Measurements from ENCODE around the gene PUM2. TPM values are rescaled to one million over a fixed set of nuclear protein-coding genes. Genes with fewer than 3 reads are reported as not detected.

Gene PUM2, protein sequence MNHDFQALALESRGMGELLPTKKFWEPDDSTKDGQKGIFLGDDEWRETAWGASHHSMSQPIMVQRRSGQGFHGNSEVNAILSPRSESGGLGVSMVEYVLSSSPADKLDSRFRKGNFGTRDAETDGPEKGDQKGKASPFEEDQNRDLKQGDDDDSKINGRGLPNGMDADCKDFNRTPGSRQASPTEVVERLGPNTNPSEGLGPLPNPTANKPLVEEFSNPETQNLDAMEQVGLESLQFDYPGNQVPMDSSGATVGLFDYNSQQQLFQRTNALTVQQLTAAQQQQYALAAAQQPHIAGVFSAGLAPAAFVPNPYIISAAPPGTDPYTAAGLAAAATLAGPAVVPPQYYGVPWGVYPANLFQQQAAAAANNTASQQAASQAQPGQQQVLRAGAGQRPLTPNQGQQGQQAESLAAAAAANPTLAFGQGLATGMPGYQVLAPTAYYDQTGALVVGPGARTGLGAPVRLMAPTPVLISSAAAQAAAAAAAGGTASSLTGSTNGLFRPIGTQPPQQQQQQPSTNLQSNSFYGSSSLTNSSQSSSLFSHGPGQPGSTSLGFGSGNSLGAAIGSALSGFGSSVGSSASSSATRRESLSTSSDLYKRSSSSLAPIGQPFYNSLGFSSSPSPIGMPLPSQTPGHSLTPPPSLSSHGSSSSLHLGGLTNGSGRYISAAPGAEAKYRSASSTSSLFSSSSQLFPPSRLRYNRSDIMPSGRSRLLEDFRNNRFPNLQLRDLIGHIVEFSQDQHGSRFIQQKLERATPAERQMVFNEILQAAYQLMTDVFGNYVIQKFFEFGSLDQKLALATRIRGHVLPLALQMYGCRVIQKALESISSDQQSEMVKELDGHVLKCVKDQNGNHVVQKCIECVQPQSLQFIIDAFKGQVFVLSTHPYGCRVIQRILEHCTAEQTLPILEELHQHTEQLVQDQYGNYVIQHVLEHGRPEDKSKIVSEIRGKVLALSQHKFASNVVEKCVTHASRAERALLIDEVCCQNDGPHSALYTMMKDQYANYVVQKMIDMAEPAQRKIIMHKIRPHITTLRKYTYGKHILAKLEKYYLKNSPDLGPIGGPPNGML
- 122 and 130 TPM in 2 replicates for total RNA-seq

DNA sequence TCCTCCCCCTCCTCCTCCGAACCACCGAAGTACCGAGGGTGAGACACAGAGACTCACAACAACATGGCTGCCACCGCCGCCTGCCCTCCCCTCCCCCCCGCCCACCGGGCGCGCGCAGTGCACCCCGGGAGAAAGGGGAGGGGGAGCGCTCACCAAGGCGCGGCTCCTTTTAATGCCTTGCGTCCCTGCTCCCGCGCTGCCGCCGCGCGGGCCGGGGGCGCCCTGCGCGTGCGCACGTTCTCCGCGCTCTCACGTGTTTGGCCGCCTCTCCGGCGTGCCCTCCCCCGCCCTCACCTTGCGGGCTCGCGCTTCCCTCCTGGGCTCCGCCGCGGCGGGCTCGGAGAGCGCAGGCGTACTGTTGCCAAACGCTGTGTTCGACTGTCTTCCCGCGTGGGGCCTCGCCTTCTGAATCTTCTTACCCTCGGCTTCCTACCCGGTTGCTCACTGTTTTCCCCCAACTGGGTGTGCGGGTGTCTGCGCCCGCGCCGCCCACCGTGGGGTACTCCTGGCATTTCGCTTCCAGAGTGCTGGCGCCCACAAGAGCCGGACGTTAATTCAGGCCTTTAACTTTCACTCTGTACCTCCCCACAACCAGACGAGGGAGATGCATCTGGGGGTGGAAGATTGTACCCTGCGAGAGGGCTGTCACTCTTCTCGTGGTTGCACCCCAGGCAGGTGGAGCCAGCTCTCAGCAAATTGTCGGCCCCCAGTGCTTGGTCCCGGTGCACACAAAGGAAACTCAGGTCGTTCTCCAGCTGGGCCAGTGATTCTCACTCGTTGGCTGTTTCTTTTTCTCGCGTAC, at the start of gene PUM2:
Gene PUM2, minus strand, starts transcription at position 92 of the 802 bp plus-strand sequence. CDS start 23,484 bp downstream, outside the sequence.
- Mint-ChIP-seq H3K4me1 (peaks cover 23% of the 10 kb centered on the region), H3K27ac (peak within 1 kb of the TSS; percentile 95), H3K4me3 (no peak within 1 kb of the TSS), H3K36me3 (ENCODE audit: low read depth) (peaks cover 24% of the 10 kb centered on the region), H3K9me3 (no peaks in the 10 kb centered on the region), H3K27me3 (no peaks in the 10 kb centered on the region)
- peak; percentile 99 for DNase-seq
- intact Hi-C loops (cut with micrococcal nuclease): loop anchor here (1.0 to 10.0 kb wide), 9 partner anchors 14 to 1790 kb away; partner anchors contain the start of genes HS1BP3, LAPTM4A, RDH14 and TTC32

DNA sequence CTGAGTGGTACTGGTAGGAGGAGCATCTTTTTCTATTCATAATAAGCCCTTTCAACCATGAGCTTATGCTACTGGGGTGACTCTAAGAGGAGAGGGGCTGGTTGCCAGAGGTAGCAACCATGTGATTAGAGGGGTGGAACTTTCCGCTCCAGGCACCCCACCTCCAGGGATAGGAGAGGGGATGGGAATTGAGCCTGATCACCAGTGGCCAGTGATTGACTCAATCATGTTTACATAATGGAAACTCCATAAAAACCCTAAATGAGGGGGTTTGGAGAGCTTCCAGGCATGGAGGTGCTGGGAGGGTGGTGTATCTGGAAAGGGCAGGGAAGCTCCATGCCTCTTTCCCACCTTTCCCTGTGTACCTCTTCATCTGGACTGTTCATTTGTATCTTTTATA, 49.7 kb upstream of the PUM2 start:
- Mint-ChIP-seq H3K9me3 (no peaks in the 10 kb centered on the region), H3K36me3 (ENCODE audit: low read depth) (no peaks in the 10 kb centered on the region), H3K4me3 (no peak overlapping the region), H3K27me3 (peaks cover 34% of the 10 kb centered on the region), H3K4me1 (no peaks in the 10 kb centered on the region), H3K27ac (peak overlapping the region; percentile 18)
- intact Hi-C loops (cut with micrococcal nuclease): no loop called here
- no peak for DNase-seq

DNA sequence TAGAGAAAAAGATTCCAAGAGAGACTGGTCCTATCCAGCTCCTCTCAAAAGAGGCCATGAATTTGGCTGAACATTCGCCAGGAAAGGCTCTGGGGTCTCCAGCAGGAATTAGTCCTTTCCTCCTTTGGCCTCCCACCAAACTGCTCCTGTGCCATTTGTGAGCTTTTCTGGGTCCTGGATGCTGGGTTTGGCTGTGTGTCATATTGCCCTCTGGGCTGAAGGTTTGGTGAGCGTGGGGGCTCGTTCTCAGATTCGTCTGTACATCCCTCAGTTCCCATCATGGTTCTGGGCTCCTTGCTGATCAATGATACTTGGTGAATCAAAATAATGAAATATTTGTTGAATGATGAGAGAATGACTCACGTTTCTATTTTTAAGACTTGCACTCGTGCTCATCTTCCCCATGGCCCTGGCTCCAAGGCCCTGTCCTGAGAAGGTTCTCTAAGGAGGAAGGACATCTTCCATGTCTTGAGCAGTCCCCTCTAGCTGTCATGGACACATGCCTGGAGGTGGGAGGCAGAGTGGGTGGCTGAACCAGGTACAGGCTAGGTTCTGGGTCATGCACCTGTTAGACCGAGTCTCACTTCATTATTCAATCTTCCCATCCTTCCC, 48.4 kb upstream of the PUM2 start:
- intact Hi-C loops (cut with micrococcal nuclease): no loop called here
- H3K4me3 Mint-ChIP-seq: no peak overlapping the region
- H3K9me3 Mint-ChIP-seq: no peaks in the 10 kb centered on the region
- H3K27me3 Mint-ChIP-seq: peaks cover 27% of the 10 kb centered on the region
- no peak for DNase-seq
- H3K4me1 Mint-ChIP-seq: no peaks in the 10 kb centered on the region
- no peak overlapping the region for H3K27ac Mint-ChIP-seq
- H3K36me3 Mint-ChIP-seq (ENCODE audit: low read depth): no peaks in the 10 kb centered on the region

DNA sequence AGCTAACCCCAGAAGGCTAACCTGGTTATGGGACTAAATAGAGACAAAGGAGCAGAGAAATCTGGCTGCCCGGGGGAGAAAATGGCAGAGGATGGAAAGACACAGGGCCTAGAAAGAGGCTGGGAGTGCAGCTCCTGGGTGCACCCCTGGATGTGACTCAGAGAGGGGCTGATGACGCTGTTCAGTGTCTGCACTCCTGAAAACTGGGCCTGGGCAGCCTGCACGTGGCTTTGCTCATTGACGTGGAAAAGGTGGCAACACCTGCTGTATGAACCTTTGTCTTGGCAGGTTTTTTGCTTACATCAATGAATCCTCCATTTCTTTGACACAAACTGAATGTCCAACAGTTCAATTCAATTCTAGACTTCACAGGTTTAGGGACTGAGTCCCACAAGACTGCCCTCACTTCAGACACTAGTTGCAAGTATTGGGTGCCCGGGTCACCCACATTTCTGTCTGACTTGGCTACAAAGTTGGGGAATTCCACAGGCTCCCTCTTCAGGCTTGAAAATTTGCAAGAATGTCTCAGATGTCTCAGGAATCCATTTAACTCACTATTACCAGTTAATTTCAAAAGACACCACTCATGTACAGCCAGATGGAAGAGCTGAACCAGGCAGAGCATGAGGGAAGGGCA, 47.3 kb upstream of the PUM2 start:
- Mint-ChIP-seq H3K27me3 (peaks cover 22% of the 10 kb centered on the region), H3K4me3 (no peak overlapping the region), H3K36me3 (ENCODE audit: low read depth) (no peaks in the 10 kb centered on the region), H3K27ac (no peak overlapping the region), H3K4me1 (no peaks in the 10 kb centered on the region), H3K9me3 (no peaks in the 10 kb centered on the region)
- intact Hi-C loops (cut with micrococcal nuclease): no loop called here
- DNase-seq: no peak

DNA sequence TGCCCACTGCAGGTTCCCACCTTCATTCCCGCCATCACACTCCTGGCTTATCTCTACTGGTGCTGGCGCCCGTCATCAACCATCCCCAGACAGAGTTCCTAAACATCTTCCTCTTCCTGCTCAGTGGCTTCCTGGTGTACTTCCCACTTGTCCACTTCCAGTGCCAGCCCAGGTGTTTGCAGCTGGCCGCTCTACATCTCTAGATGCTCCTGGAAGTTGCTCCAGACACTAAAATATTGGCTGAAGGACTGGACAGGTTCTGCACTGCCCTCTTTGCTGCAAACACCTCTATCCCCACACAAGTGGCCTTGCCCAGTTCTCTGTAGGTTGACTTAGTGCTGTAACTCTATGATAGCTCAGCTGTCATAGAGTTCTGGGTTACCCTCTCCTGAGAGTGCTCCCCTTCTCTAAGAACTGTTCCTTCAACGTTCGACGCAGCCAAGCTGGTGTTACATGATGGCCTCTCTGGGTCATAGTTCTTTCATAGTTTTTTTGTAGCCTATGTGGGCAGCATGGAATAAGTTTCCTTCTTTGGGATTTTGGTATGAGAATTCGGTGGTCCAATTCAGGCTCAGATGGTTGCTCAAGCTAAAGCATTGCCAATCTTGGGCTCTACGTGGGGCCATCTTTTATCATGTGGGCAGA, 45.8 kb upstream of the PUM2 start:
- Mint-ChIP-seq H3K4me3 (no peak overlapping the region), H3K27ac (no peak overlapping the region)
- intact Hi-C loops (cut with micrococcal nuclease): no loop called here

DNA sequence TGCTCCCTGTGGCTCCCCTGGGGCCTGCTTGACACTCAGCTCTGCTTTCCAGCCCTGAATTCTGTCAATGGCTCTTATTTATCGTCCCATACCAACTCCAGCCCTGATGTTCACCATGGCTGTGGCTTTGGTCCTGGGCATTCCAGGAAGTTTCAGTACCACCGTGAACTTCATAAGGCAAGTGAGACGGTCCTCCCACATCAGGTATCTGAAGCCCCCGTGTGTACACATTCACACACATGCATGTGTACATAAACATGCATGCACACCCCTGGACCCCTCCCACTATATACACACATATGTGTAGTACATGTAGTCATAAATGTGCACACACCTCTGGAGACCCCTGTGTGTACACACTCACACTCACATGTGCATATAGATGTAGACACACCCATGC, 43.3 kb upstream of the PUM2 start:
- H3K27ac Mint-ChIP-seq: no peak overlapping the region
- no peaks in the 10 kb centered on the region for H3K36me3 Mint-ChIP-seq (ENCODE audit: low read depth)
- intact Hi-C loops (cut with micrococcal nuclease): no loop called here
- no peak for DNase-seq
- H3K4me3 Mint-ChIP-seq: no peak overlapping the region
- H3K4me1 Mint-ChIP-seq: no peaks in the 10 kb centered on the region
- H3K27me3 Mint-ChIP-seq: peaks cover 23% of the 10 kb centered on the region
- H3K9me3 Mint-ChIP-seq: no peaks in the 10 kb centered on the region

More for the DNA sequence above, 45.8 kb upstream of the PUM2 start:
- Mint-ChIP-seq H3K27me3 (peaks cover 19% of the 10 kb centered on the region), H3K4me1 (no peaks in the 10 kb centered on the region), H3K9me3 (no peaks in the 10 kb centered on the region), H3K36me3 (ENCODE audit: low read depth) (no peaks in the 10 kb centered on the region)
- no peak for DNase-seq

DNA sequence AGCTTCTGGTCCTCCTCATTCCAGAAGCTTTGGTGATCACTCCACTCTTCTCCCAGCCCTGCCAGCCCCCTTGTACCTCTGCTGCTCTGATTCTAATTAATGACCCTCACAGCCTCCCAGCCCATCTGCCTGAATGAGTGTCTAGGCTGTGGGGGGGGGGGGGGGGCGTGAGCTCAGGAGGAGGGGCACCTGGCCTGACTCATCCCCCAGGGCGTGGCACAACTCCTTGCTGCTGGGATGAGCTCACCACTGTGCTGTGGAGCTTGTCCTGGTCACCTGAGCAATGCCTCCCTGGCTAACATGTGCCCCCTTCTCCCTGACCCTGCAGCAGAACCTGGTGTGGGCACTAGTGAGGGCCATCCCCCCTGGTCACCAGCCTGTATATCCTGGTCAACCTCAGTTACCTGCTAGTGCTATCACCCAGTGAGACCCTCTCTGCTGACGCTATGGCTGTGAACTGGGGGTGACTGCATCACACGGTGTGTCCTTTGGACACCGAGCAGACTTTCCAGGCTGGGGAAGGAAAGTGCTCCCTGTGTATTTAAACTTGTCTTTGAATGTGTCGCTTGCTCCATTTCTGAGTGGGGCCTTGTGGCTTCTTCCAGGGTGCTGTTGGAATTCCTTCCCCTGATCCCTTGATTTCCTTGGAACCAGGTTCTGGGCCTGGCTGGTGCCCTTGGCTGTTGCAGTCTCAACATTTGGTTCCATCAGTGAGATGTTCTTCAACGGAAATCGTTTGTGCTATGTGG, 41.5 kb upstream of the PUM2 start:
- Mint-ChIP-seq H3K4me3 (no peak overlapping the region), H3K27me3 (peaks cover 24% of the 10 kb centered on the region), H3K4me1 (no peaks in the 10 kb centered on the region), H3K27ac (no peak overlapping the region), H3K36me3 (ENCODE audit: low read depth) (no peaks in the 10 kb centered on the region), H3K9me3 (no peaks in the 10 kb centered on the region)
- no peak for DNase-seq
- intact Hi-C loops (cut with micrococcal nuclease): no loop called here

DNA sequence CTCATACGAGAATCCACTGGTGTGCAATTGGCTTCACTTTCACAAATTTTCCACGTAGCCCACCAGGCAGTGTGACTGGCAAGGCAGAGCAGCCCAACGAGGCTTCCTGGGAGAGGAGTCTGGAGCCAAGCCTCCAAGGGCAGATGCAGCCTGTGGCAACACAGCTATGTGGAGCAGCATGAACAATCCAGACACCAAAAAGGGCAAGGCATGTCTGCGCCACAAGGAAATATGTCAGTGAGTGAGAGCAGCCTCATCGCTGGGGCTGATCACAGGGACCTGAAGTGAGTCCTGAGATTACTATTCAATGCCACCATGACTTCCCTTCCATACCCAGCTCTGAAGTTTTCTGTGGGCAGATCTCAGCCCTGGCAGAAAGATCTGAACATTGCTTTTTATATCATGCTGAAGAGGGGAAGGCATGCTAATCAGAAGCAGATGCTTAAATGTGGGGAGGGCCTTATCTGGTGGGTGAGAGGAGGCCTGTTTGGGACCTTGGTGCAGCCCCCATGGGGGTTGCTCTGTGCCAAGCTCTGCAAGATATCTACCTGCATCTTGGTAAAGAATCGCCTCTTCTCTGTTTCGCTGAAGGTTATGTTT, 40.0 kb upstream of the PUM2 start:
- DNase-seq: no peak
- Mint-ChIP-seq H3K9me3 (no peaks in the 10 kb centered on the region), H3K4me1 (peaks cover 2% of the 10 kb centered on the region), H3K36me3 (ENCODE audit: low read depth) (no peaks in the 10 kb centered on the region), H3K27ac (no peak overlapping the region), H3K27me3 (peaks cover 16% of the 10 kb centered on the region), H3K4me3 (no peak overlapping the region)
- intact Hi-C loops (cut with micrococcal nuclease): no loop called here

DNA sequence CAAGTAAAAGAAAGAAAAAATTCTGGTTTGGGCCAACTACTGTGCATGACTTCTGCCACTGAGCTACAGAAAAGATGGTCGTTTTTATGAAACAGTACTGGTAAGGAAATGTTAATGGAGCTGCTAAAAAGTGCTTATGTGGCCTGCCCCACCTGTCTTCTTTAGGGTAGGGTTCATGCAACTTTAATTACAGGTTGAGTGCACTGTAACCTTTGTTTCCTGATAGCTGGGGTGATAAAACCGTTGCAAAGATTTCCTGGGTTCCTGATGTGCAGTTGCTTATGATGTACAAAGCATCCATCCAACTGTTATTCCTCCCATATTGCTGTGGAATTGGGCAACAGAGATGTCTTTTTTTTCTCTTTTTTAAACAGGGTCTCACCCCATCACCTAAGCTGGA, 34.3 kb upstream of the PUM2 start:
- no peak overlapping the region for H3K27ac Mint-ChIP-seq
- intact Hi-C loops (cut with micrococcal nuclease): no loop called here
- H3K4me3 Mint-ChIP-seq: no peak overlapping the region
- peaks cover 8% of the 10 kb centered on the region for H3K4me1 Mint-ChIP-seq
- H3K36me3 Mint-ChIP-seq (ENCODE audit: low read depth): no peaks in the 10 kb centered on the region
- H3K9me3 Mint-ChIP-seq: no peaks in the 10 kb centered on the region
- DNase-seq: no peak
- peaks cover 10% of the 10 kb centered on the region for H3K27me3 Mint-ChIP-seq

DNA sequence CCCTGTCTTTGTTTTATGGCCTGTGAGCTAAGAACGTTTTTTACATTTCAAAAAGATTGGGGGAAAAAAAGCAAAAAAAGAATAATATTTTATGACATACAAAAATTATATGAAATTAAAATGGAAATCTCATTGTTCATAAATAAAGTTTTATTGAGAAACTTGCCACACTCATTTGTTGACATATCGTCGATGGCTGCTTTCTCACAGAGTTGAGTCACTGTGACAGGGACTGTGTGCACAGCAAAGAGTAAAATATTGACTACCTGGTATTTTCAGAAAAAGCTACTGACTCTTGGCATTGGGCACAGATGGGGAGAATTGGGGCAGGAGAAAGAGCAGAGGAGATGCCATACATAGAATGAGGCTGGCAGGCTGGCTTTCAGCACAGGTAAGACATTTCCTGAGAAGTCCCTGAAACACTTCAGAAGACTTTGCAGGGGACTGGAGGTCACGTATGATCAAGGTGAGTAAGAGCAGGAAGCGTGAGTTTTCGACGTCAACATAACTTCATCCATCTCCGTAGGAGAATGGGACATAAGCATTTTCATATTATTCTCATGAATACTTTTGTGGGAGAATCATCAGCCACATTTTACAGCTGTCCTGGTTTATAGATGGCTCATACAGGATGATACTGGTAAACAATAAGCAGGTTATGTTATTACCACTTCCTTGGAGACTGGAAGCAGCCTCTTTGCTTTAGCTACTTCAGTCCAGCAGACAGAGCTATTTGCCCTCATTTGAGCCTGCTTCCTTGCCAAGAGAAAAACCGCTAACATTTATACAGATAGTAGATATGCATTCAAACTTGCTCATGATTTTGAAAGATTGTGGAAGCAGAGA, 32.5 kb upstream of the PUM2 start:
- intact Hi-C loops (cut with micrococcal nuclease): no loop called here
- H3K9me3 Mint-ChIP-seq: no peaks in the 10 kb centered on the region
- no peak overlapping the region for H3K4me3 Mint-ChIP-seq
- peaks cover 8% of the 10 kb centered on the region for H3K4me1 Mint-ChIP-seq
- H3K36me3 Mint-ChIP-seq (ENCODE audit: low read depth): no peaks in the 10 kb centered on the region
- DNase-seq: no peak
- no peak overlapping the region for H3K27ac Mint-ChIP-seq
- H3K27me3 Mint-ChIP-seq: peaks cover 7% of the 10 kb centered on the region

DNA sequence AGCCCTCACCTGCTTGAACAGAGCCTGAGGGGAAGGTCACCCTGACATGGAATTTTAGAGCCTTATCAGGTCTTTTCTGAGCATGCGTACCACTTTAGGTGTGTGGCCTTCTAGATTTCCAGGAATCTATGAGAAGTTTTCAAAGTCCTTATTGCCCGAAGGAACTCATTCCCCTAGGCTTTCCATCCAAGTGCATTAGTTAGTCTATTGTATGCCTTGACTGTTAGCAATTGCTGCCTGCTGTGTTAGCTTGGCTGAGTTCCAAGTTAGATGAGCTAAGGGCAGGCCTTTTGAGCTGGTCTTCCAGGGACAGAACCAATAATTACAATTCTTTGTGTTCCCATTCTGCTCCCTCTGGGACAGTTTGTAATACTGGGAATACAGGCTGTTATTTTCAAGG, 30.8 kb upstream of the PUM2 start:
- peaks cover 7% of the 10 kb centered on the region for H3K4me1 Mint-ChIP-seq
- no peaks in the 10 kb centered on the region for H3K9me3 Mint-ChIP-seq
- intact Hi-C loops (cut with micrococcal nuclease): no loop called here

More for the DNA sequence above, 30.8 kb upstream of the PUM2 start:
- H3K4me3 Mint-ChIP-seq: no peak overlapping the region
- no peaks in the 10 kb centered on the region for H3K36me3 Mint-ChIP-seq (ENCODE audit: low read depth)
- DNase-seq: no peak
- H3K27ac Mint-ChIP-seq: no peak overlapping the region
- peaks cover 9% of the 10 kb centered on the region for H3K27me3 Mint-ChIP-seq

All from activated CD4-positive, alpha-beta T cell treated with anti-CD3 and anti-CD28 coated beads, Interleukin-2, amount 10 ng/mL, durations not matched to agents 24 days and 14 days (primary cell).